HG03565 (cell line): Measurements from ENCODE around the gene DNAJC27.

ENCODE experiments used
- ATAC-seq: cut with Tn5 transposase; IDR thresholded peaks from one replicate; pipeline ENCODE4 v1.9.1; 2021; ENCODE audit warnings: mild to moderate bottlenecking, moderate library complexity; ENCODE audit not compliant: unreplicated experiment

Gene DNAJC27

DNA sequence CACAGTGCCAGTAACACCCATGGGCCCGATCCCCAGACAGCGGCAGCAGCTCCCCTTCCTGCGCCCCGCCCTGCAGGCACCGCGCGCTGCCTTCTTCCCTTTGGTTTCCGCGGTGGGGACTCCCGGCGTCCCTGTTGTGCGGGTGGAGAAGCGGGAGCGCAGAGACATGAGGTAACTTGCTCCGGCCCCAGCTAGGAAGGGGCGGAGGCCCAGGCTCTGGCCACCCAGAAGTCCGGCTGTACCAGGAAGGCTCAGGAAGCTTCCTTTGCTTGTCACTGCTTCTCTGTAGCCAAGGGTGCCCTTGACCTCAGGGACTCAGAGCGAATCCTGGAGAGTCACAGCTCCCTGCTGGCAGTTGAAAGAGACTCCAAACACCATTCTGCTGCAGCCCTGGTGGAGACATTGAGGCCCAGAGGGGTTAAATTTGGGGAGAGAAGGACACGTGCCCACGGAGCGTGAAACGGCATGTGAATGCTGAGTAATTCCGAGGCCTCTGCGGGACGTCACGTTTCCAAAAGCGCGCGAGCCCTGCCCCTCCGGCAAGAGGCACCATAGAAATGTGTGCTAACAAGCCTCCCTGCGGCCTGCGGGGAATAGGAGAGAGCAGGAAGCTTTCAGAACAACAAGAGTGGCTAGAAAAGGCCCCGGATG, 45.0 kb downstream of the DNAJC27 start:
- no peak for ATAC-seq

DNA sequence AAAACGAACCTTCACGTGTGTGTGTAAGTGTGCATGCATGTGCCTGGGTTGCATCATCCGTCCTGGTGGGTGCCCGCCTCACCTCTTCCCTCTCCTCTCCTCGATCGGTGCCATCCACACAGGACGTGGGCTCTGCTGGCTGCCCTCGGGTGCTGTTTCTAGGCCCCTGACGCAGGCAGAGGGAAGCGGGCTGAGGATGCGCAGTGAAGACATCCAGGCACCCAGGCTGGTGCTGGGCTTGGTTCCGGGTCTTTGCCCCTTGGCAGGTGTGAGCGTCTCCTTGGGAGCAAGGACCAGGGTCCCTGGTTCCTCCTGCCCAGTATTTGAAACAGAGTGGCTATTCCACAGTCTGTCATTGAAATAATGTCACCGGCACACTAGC, 45.5 kb downstream of the DNAJC27 start:
- ATAC-seq = no peak

DNA sequence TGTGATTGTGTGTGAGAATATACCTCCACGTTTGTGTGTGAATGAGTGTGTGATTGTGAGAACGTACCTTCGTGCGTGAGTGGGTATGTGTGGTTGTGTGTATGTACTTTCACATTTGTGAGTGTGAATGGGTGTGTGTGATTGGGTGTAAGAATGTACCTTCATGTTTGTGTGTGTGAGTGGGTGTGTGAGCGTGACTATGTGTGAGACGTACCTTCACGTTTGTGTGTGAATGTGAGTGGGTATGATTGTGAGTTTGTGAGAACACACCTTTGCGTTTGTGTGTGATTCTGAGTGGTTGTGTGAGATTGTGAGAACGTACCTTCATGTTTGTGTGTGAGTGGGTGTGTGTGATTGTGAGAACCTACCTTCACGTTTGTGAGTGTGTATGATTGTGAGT, 45.9 kb downstream of the DNAJC27 start:
- ATAC-seq = no peak

DNA sequence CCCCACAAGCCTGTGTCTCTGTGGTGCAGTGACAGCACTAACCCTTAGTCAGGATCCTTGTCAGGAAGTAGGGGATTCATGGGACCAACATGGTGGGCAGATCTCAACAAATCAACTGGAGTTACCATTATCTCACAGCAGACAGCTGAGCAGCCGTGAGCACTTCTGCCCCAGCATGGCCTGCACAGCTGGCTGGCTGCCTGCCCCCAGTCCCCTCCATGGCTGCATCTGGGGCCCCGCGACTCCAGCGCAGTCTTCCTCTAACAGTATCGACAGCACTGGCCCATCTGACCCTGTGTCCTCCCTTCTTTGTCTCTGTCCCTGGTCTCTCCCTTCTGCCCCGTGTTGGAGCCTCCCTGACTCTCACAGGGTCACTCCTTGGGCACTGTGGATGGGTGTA, 47.0 kb downstream of the DNAJC27 start:
- ATAC-seq = no peak

DNA sequence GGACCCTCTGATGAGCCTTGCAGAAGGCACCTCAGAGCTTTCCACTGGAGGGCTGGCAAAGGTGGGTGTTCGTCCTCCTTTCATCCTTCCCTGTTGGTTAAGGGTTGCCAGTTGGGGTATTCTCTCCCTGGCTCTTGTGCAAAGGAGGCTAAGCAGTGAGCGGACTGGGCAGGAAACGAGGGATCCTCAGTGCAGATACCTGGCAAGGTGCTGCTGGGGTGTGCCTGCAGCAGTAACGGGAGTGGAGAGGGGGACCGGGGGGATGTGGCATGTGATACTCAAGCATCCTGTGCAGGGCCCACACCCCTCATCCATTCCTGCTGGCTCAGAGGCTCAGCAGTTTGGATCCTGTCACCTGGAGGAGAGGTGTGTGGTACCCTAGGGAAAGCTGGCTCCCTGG, 47.5 kb downstream of the DNAJC27 start:
- ATAC-seq = no peak

DNA sequence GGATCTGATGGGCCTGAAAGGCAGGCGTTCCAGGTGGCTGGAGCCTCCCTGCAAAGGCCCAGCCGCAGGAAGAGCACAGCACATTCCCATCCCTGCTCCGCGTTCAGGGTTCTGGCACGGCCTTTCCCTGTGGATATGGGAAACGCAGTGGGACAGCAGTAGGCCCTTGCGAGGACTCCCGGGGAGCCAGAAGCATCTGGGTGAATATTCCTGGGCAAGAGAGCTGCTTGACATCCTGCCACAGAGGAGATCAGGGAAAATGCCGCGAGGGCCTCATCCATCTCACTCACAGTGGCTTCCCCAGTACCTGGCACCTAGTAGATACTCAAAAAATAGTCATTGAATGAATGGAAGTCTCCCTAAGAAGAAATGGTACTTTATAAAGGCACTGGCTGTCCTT, 48.6 kb downstream of the DNAJC27 start:
- ATAC-seq = no peak

DNA sequence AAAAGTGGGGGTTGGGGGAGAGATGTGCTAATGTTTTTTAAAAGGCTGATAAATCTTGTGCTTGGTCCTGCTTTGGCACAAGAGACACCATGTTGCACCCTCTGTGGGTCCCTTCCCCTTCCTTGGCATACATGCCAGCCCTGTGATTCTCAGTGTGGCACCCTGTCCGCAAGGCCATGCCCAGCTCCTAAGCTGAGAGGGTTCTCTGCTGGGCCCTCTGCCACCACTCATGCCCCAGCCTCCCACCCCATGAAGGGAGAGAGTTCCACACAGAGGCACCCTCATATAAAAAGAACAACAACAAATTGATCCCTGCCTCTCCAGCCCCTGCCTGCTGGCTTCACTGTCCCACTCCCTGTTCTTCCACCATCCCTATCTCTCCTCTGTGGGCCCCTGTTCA, 49.2 kb downstream of the DNAJC27 start:
- no peak for ATAC-seq

DNA sequence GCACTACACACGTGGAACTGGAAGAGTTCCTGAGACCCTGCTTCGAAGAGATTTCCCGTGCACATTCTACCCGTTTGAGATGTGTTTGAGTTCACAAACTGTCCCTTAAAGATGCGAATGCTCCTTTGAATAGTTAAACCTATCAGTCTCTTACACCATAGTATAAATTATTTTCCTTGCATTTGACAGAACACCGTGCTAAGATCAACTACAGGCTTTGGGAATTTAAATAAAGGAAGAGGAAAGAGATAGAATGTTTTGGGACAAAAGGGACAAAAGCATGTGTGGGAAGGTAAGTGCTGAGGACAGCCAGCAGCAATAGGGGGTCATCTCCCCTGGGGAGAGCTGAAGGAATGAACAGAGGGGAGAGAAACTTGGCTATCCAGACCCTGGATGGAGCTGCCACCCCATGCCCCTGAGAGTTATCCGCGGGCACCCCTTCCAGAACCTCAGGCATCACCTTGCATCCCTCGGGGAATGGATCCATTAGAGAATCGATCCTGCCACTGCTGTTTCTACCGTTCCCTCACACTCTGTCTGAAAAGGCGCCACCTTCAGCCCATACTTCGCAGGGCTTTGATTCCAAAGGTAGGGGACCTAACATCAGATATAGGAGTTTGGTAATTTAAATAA, 50.8 kb downstream of the DNAJC27 start:
- no peak for ATAC-seq

DNA sequence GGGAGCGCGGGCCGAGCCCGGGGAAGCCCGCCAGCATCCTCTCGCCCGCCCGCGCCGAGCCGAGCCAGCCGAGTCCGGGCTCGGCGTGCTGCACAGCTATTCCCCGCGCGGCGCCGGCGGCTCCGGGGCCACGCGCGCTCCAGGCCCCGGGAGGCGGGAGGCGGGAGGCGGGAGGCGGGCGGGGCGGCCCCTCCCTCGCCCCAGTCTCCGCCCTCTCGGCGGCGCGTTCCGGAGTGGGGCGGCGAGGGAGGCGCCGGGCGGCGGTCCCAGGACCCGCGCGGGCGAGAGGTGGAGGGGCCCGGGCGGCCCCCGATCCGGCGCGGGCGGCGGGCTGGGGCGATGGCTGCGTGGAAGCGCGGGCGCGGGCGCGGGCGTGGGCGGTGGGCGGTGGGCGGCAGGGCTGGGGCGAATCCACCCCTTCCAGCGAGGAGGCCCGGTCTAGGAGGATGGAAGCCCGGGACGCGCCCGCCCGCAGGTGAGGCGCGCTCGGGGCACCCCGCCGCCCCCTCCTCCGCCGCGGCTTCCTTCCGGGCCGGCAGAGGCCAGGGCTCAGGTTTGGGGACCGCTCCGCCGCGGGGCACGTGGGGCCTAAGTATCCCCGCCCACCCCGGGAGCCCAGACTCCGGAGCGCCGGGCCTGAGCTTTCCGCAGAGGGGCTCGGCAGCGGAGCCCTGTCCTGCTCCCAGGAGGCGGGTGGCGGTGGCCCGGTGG, 51.5 kb downstream of the DNAJC27 start, which contains the start of gene ADCY3:
Gene ADCY3, minus strand, starts transcription at position 140 of the 711 bp plus-strand sequence. CDS start 1,250 bp downstream, outside the sequence.
- ATAC-seq = peak; percentile 37

DNA sequence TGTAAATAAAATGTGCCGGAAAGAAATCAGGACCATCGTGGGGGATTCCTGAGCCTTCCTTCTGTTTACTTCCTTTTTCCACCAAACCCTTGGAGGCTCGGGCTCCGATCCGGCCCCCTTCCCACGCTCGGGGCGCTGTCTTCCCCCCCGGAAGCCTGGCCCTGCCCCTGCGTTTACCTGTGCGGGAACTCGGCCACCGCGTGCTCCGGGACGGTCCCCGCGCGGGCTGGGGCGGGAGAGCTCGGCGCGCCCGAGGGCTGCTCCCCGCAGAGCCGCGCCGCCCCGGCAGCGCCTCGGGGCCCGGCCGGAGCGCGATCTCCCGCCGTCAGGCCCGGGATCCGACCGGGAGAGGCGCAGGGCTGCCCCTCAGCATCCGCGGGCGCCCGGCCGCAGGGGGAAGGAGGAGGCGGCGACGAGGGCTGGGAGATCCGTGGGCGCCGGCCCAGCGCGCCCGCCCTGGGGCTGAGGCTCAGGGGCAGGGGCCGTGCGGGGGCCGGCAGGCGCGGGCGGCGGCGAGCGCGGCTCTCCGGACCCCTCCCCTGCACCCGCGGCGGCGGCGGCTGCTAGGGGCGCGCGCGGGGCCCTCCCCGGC, 52.2 kb downstream of the DNAJC27 start:
- peak; percentile 17 for ATAC-seq

DNA sequence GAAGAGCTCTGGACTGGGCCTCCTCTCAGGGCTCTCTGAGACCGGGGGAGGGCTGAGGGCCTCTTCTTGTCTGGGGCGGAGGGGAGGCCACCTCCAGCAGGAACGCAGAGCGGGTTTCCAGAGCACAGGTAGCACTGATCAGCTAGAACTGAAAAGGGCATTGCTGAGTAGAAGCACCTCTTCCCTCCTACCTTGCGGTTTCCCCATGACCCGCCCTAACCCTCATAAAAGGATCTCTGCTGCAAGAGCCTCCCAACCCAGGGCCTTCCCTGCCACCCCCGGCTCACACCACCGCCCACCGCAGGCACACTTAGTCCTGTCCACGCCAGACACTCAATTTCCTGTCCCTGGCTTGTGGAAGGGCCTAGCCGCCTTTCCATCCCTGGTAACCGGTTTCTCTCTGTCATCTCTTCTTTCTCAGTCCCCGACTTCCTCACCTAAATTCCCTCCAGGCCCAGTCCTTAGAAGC, 52.7 kb downstream of the DNAJC27 start:
- no peak for ATAC-seq

DNA sequence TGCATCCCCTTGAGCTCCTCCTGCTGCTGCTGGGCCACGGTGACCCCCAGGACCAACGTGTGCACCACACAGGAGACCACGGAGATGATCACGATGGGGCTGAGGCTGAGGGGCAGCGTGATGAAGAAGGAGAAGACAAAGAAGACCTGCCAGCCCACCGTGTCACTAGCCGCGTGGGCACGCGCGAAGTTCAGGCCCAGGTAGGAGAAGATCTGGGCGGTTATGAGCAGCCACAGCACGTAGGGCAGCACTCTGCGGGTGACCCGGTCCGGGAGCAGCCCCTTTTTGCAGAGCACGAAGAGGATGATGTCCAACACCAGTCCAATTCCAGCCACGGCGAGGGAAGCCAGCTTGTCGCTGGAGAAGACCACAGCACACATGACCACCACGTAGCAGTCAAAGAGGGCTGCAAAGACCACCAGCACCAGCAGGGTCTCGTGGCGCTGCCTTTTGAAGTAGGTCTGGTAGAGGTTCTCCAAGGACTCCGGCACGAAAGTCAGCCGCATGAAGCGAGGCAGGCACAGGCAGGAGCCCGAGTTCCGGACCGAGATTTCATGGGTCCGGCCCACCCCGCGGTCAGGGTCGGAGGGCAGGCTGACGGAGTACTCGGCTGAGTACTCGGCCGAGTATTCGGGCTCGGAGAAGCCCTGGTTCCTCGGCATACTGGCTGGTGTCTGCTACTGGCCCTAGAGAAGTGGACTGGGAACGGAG, 53.3 kb downstream of the DNAJC27 start:
- ATAC-seq = no peak

DNA sequence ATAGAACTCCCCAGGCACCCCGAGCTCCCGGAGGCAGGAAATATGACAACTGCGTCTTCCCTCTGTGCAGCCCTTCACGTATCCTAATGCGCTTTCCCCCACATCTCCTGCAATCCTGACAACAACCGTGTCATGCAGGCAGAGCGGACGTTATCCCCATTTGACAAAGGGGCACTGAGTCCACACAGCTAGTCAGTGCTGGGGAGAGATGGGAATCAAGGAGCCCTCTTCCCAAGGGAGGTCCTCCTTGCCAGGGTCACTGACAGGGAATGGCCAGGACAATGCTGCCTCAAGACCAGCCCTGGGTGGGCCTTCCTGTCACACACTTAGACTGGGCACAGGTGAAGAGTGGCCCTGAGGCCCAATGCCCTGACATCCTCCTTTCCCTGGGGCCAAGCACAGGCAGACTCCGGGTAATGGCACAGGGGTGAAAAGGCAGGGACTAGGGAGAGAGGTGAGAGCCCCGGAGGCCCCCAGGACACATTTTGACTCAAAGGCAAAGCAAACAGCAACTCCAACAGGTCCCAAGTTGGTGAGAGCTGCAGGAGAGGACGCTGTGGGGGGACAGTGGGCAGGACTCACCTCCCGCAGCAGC, 53.9 kb downstream of the DNAJC27 start:
- no peak for ATAC-seq

DNA sequence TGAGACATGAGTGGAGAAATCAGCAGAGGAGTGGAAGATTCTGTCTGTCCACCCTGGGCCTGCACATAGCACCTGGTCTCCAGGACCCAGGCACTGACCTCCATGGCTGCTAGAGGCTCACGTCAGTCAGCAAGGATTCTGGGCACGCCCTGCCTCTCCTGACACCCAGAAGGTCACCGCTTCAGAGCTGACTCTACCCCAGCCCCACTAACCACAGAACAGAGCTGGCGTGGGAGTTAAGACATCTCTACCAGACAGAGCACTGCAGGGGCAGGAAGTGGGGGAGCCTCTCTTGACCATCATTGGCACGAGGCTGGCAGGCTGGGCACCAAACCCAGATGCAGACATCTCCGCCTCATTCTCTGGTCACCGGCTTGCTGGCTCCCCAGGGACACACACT, 54.7 kb downstream of the DNAJC27 start:
- no peak for ATAC-seq

DNA sequence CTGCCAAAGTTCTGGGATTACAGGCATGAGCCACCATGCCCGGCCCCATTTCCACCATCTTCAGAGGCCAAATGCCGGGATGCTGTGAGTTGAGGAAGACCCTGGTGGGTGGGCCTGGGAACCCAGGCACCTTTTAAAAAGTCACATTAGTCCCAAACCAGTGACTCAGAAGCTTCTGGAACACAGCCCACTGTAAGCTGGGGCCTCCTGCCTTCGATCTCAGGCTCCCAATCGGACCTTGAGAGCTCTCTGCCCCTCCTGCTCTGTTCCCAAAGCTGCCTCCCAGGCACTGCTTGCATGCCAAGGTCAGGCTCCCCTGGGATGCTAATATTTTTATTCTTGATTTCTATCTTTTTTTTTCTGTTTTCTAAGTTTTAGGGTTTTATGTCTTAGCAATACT, 56.0 kb downstream of the DNAJC27 start:
- no peak for ATAC-seq

DNA sequence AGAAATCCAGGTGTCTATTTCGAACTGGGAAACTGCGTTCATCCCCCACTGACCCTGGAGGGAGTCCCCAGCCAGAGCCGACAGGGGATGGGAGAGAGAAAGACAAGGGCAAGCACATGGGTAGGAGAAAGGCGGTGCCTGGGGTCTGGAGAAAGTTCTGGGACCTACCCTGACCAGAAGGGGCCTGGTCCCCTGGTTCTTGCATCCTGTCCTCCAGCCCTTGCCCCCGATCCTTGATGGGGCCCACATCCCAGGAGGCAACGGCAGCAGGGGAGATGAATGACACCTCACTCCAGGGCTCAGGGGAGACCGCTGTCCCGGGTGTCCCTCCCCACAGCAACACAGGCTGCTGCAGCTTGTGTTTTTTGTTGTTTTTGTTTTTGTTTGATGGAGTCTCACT, 56.6 kb downstream of the DNAJC27 start:
- ATAC-seq = no peak

DNA sequence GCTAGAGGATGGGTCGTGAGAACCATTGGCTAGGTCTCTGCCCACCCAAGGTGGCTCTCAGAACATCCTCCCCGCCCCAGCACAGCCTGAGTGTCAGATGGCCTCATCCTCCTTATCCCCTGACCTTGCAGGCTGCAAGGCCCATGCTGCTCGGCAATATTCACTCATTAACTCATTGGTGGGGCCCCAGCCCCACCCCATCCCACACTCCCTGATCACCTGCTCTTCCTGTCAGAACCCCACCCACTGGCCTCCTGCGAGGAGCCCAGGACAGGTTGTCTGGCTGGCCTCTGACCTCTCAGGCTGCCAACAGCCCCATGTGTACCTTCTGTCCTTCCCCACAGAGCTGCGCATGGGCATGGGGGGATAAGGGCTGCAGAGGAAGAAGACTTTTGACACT, 57.0 kb downstream of the DNAJC27 start:
- ATAC-seq = no peak

DNA sequence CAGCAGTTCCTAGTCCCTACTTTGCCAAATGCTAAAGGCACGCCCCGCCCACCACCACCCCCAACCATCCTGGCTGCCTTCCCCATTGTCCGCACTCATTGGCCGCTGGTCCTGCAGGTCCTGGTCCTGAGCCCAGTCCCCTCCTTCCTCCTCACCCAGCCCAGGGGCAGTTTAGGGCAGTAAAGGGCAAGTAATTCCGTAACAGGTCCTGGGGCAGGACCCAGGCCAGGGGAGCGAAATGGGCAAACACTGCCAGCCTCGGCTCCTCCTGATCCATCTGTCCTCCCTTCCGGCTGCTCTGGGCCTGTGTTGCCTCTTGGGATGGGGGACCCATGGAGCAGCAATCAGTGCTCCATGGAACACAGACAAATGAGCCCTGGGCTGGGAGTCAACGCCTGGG, 57.8 kb downstream of the DNAJC27 start:
- ATAC-seq = no peak

DNA sequence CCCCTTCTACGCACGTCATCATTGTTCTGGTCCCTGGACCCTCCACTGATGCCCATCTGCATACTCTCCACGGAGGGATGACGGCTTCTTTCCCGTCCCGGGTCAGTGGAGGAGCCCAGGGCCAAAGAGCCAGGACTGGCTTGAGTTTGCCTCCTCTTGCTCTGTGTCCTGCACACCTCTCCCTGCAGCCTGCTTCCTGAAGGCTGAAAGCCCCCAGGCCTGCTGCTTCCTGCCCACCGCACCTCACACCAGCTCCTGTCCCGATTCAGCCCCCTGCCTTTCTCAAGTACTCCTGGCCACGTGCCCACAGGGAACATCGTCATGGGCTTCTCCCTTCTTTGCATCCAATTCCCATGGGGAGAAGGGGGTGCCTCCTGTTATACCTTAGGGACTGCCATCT, 58.8 kb downstream of the DNAJC27 start:
- no peak for ATAC-seq

DNA sequence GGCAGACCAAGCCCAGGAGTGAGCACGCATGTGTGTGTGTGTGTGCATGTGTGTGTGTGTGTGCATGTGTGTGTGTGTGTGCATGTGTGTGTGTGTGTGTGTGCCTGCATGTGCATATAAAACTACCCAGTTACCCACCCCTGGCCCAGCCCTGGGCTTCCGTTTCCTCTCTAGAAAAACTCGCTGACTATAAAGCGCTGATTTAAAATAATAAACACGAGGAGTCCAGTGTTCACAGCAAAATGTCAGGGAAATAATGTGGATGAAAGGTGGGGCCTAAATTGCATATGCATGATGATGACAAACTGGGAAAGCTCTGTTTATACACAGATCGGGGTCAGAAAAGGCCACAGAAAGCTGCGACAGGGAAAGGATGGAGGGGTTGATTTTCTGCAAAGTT, 59.2 kb downstream of the DNAJC27 start:
- ATAC-seq = no peak

DNA sequence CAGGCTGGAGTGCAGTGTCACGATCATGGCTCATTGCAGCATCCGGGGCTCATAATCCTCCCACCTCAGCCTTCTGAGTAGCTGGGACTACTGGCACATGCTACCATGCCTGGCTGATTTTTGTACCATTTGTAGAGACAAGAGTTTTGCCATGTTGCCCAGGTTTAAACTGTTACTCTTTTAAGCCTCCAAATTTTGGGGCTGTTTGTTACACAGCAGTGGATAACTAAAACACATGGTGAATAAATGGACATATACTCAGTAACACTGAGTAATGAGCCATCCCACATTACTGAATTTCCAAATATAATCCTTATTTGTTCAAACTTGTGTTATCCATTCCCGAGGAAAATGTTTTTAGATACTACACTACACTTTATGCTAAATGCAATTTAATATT, 61.5 kb downstream of the DNAJC27 start:
- no peak for ATAC-seq
